Activated CD8-positive, alpha-beta T cell treated with anti-CD3 and anti-CD28 coated beads for 36 hours (primary cell): ENCODE results near the gene SHKBP1. TPM values are rescaled to one million over a fixed set of nuclear protein-coding genes. Genes with fewer than 3 reads are reported as not detected.

ENCODE experiments used
- ATAC-seq: fragments of 200-7000 bp; cut with Tn5 transposase; one replicate; pipeline ENCODE4 v1.10.0; 2021; ENCODE audit warnings: mild to moderate bottlenecking, moderate library complexity
- CTCF ChIA-PET: fragments of 350-600 bp; sonication (Branson Sonifier 250); formaldehyde crosslinking; loops from one replicate; lab custom pipeline; 2021; ENCODE audit warnings: antibody characterized with exemption; lab: Charles Lee
- POLR2A ChIA-PET: fragments of 350-600 bp; sonication (Branson Sonifier 250); formaldehyde crosslinking; loops from one replicate; lab custom pipeline; 2021; ENCODE audit warnings: antibody characterized with exemption; lab: Charles Lee
- DNase-seq: peaks from one replicate; pipeline ENCODE4 v3.0.0-alpha.2; 2020
- H3K27ac Mint-ChIP-seq: one replicate; pipeline ENCODE4 v1.8.0; 2021; ENCODE audit warnings: mild to moderate bottlenecking, mixed read lengths
- H3K27me3 Mint-ChIP-seq: one replicate; pipeline ENCODE4 v1.8.0; 2021; ENCODE audit warnings: mixed read lengths
- H3K36me3 Mint-ChIP-seq: one replicate; pipeline ENCODE4 v1.8.0; 2021; ENCODE audit warnings: low read depth, mixed read lengths
- H3K4me1 Mint-ChIP-seq: one replicate; pipeline ENCODE4 v1.8.0; 2021; ENCODE audit warnings: low read depth, mixed read lengths
- H3K4me3 Mint-ChIP-seq: one replicate; pipeline ENCODE4 v1.8.0; 2021; ENCODE audit warnings: mild to moderate bottlenecking, moderate library complexity, mixed read lengths
- H3K9me3 Mint-ChIP-seq: one replicate; pipeline ENCODE4 v1.8.0; 2021; ENCODE audit warnings: mixed read lengths
- CTCF ChIP-seq: fragments of 200-600 bp; IDR thresholded peaks from one replicate; pipeline ENCODE4 v1.8.0; 2022; ENCODE audit warnings: antibody characterized with exemption, mild to moderate bottlenecking
- intact Hi-C: fragments of 100-400 bp; cut with micrococcal nuclease; formaldehyde crosslinking; loops from one replicate; pipeline ENCODE4 v1.10.0; 2022
- total RNA-seq, 2 experiments: library from RNA; stranded (reverse); gene quantifications; one replicate each; pipeline ENCODE4 v1.2.3, GENCODE V29; 2021

The SHKBP1 gene
- total RNA-seq, 2 experiments from 2014 or later = 82.8 to 89.3 TPM

GRCh38 chr19:40617961-40618360 lies 41.3 kb downstream of the SHKBP1 start:
- TF ChIP-seq CTCF = no peak
- POLR2A ChIA-PET = no interaction called here
- H3K4me1 Mint-ChIP-seq = peaks cover 22% of the 10 kb centered on the region
- peak overlapping the region; percentile 73 for H3K27ac Mint-ChIP-seq
- no peaks in the 10 kb centered on the region for H3K9me3 Mint-ChIP-seq
- CTCF ChIA-PET = interaction anchor here (11.3 kb wide), 1 partner anchor 16 kb away, joined by 126 read pairs; no protein-coding TSS in a partner anchor
- H3K27me3 Mint-ChIP-seq = no peaks in the 10 kb centered on the region
- intact Hi-C loops = no loop called here
- ATAC-seq (no peak), DNase-seq (no peak)
- H3K36me3 Mint-ChIP-seq = peaks cover 41% of the 10 kb centered on the region
- no peak overlapping the region for H3K4me3 Mint-ChIP-seq

- no peaks in the 10 kb centered on the region for H3K9me3 Mint-ChIP-seq
- H3K27ac Mint-ChIP-seq = peak overlapping the region; percentile 71
- TF ChIP-seq CTCF = no peak
- ChIA-PET CTCF (interaction anchor here (0.8 to 11.3 kb wide), 2 partner anchors 15 to 45 kb away, joined by 3 to 126 read pairs; no protein-coding TSS in a partner anchor), POLR2A (interaction anchor here (0.6 to 1.1 kb wide), 4 partner anchors 10 to 115 kb away, joined by 3 to 4 read pairs (median 3); no protein-coding TSS in a partner anchor)
- H3K4me3 Mint-ChIP-seq = no peak overlapping the region
- ATAC-seq (no peak), DNase-seq (no peak)
- intact Hi-C loops = no loop called here
- H3K36me3 Mint-ChIP-seq = peaks cover 44% of the 10 kb centered on the region
- no peaks in the 10 kb centered on the region for H3K27me3 Mint-ChIP-seq
- peaks cover 22% of the 10 kb centered on the region for H3K4me1 Mint-ChIP-seq
Measured at GRCh38 chr19:40619333-40620160, 42.9 kb downstream of the SHKBP1 start.

- no peaks in the 10 kb centered on the region for H3K27me3 Mint-ChIP-seq
- H3K27ac Mint-ChIP-seq = peak overlapping the region; percentile 71
- no peak overlapping the region for H3K4me3 Mint-ChIP-seq
- intact Hi-C loops = no loop called here
- no peaks in the 10 kb centered on the region for H3K9me3 Mint-ChIP-seq
- H3K36me3 Mint-ChIP-seq = peaks cover 43% of the 10 kb centered on the region
- no peak for TF ChIP-seq CTCF
- ChIA-PET POLR2A (interaction anchor here (0.7 to 1.1 kb wide), 2 partner anchors 11 to 34 kb away, joined by 3 read pairs; no protein-coding TSS in a partner anchor), CTCF (interaction anchor here (11.3 kb wide), 1 partner anchor 14 kb away, joined by 126 read pairs; no protein-coding TSS in a partner anchor)
- DNase-seq (no peak), ATAC-seq (no peak)
- H3K4me1 Mint-ChIP-seq = peaks cover 20% of the 10 kb centered on the region
Measured at GRCh38 chr19:40620161-40620485, 43.5 kb downstream of the SHKBP1 start.

GRCh38 chr19:40621283-40621682 lies 44.6 kb downstream of the SHKBP1 start:
- peak overlapping the region; percentile 2 for H3K27ac Mint-ChIP-seq
- TF ChIP-seq CTCF = no peak
- peaks cover 44% of the 10 kb centered on the region for H3K36me3 Mint-ChIP-seq
- ChIA-PET POLR2A (interaction anchor here (0.6 kb wide), 1 partner anchor 74 kb away, joined by 3 read pairs; no protein-coding TSS in a partner anchor), CTCF (interaction anchor here (0.9 to 11.3 kb wide), 2 partner anchors 13 to 21 kb away, joined by 4 to 126 read pairs; partner anchors contain the start of gene LTBP4)
- DNase-seq (no peak), ATAC-seq (no peak)
- peaks cover 21% of the 10 kb centered on the region for H3K4me1 Mint-ChIP-seq
- intact Hi-C loops = no loop called here
- H3K9me3 Mint-ChIP-seq = no peaks in the 10 kb centered on the region
- no peaks in the 10 kb centered on the region for H3K27me3 Mint-ChIP-seq
- H3K4me3 Mint-ChIP-seq = no peak overlapping the region
